ENCODE data around the gene MED17.

- TF ChIP-seq POLR2A (IDR thresholded peaks at IDR 0.05; ENCODE audit: low read length) (no peak), GATA1 (IDR thresholded peaks at IDR 0.05; ENCODE audit: low read depth, low read length) (no peak)
These were observed 22.2 kb upstream of the MED17 start for GRCh38 chr11:93761910-93762309.
